Umbilical cord (tissue), 2 donors: ENCODE results near the gene PRR19. TPM values are rescaled to one million over a fixed set of nuclear protein-coding genes. Genes with fewer than 3 reads are reported as not detected.

Source experiments
- DNase-seq: peaks from one replicate; pipeline ENCODE4 v3.0.0-alpha.2; 2015; ENCODE audit warnings: low spot score
- total RNA-seq: library from RNA; depleted of rRNA; stranded (reverse); fragments of >200 nt; gene quantifications from one replicate; pipeline ENCODE4 v1.2.3, GENCODE V29; 2014; ENCODE audit warnings: low replicate concordance; ENCODE audit not compliant: insufficient read depth

PRR19 gene
- total RNA-seq, 1 donor from 2014 or later: not detected

- DNase-seq: no peak
Observed at GRCh38 chr19:42294471-42295137, 7.3 kb upstream of the PRR19 start.

- no peak for DNase-seq
Observed at GRCh38 chr19:42295342-42295741, 6.6 kb upstream of the PRR19 start.

DNA sequence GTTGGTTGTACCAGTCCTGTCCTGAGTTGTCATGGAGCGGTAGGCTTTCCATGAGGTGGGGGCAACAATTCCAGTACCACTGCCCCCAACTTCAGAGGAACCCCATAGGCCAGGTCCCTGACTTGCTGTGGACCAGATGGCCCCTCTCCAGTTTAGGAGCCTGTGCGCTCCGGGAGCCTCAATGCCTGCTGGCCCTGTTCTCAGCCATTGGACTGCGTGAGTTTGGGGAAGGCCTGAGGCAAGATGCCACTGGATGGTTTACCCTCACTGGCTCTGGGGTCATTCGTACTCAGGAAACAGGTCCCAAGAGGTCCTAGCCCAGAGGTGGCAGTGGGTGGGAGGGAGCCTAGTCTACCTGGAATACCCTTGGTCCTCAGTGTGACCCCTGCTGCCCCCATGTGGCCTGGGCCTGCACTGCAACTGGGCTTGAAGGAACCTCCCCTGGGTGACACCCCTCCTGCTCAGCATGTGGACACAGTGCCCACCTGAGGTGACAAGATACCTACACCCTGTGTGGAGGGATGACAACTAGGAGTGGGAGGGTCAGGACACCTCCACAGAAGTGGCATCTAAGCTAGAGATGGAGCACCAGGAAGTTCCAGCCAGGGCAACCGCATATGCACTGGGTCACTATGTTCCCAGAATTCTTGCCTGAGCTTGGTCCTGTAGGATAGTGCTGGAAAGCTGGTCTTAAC lies 6.0 kb upstream of the PRR19 start:
- peak; percentile 76 for DNase-seq

DNA sequence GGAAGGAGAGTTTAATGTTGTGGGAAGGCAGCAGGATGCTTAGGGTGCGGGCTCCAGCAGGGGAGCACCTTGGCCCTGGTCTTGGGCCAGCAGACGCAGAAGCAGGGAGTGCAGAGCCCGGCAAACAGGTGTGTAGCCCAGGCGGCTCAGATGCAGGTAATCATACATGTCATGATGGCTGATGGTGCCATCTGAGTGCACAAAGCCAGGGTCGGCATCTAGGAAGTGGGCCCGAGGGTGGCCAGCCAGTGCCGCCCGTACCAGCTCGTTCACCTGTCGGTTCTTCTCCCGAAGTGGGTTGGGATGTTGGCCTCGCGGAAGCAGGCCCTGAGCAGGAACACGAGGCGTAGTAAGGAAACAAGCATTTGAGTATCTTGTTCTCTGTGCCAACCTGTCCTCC lies 4.9 kb upstream of the PRR19 start:
- DNase-seq: no peak

- no peak for DNase-seq
Observed at GRCh38 chr19:42303101-42303464, 1.2 kb downstream of the PRR19 start.

GRCh38 chr19:42303876-42304275 lies 1.9 kb downstream of the PRR19 start:
- no peak for DNase-seq

- no peak for DNase-seq
Observed at GRCh38 chr19:42306646-42307045, 4.7 kb downstream of the PRR19 start.

- DNase-seq: no peak
Observed at GRCh38 chr19:42309686-42310085, 7.8 kb downstream of the PRR19 start.

DNA sequence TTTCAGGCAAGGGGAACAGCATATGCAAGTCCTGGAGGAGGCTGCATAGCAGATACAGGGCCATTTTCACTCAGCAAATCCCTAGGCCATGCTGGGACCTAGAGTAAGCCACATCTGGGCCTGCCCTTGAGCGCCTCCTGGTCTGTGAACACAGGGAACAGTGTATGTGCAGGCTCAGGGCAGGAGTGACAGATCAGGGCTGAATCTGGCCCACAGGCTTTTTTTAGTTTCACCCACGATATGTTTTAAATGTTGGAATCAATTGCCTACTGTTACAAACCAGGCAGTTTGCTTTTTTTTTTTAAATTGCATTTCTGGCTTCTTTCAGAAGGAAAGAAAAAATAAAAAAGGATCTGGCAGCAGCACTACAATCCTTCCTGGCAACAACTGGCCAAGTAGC lies 9.7 kb downstream of the PRR19 start:
- DNase-seq: no peak

GRCh38 chr19:42312370-42312769 lies 10.4 kb downstream of the PRR19 start:
- no peak for DNase-seq

- peak; percentile 45 for DNase-seq
Observed at GRCh38 chr19:42313096-42313839, 11.3 kb downstream of the PRR19 start, which contains the start of gene TMEM145. Gene TMEM145 (plus strand): TSS chr19:42313309. CDS start chr19:42313377, 68 bp downstream.

DNA sequence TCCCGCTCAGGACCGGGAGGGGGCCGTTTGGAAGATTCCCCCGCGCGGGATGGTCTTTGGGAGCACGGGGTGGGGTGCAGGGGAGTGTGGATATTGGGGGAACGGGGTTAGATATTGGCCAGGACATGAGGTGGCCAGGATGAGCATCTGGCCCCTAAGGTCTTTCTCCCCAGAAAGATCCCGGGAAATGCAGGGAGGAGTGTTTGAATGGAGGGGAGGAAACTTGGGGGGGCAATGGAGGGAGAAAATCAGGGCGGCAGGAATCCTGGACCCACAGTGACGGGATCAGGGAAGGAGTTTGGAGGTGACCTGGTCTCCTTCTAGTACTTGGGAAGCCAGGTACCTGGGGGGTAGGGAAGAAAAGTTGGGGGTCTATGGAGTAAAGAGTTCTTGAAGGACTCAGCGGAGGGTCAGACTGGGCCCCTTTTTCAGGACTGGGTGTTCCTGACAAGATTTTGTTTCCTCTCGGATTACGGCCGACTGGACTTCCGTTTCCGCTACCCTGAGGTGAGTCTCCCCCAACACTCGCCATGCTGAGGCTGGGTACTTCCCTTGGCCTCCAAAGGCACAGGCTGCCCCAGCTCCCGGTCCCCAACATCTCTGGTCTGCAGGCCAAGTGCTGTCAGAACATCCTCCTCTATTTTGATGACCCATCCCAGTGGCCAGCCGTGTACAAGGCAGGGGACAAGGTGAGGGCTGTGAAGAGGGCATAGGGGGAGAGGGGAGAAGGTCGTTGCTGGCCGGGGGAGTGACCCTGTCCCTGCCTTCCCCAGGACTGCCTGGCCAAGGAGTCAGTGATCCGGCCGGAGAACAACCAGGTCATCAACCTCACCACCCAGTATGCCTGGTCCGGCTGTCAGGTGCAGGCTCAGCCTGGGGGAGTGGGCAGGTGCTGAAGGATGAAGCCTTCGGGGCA lies 12.2 kb downstream of the PRR19 start:
- DNase-seq: no peak

DNA sequence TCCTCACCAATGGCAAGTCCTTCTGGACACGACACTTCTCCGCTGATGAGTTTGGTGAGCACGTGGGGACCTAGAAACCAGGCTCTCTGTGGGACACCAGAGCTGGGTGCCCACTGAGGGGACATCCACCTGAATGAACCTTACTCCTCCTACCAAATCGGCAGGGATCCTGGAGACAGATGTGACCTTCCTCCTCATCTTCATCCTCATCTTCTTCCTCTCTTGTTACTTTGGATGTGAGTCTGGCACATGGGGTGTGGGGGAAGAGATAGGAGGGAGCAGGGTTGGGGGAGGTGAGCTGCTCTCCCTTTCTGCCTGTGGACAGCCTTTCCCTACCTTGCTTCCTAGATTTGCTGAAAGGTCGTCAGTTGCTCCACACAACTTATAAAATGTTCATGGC lies 13.1 kb downstream of the PRR19 start:
- no peak for DNase-seq

DNA sequence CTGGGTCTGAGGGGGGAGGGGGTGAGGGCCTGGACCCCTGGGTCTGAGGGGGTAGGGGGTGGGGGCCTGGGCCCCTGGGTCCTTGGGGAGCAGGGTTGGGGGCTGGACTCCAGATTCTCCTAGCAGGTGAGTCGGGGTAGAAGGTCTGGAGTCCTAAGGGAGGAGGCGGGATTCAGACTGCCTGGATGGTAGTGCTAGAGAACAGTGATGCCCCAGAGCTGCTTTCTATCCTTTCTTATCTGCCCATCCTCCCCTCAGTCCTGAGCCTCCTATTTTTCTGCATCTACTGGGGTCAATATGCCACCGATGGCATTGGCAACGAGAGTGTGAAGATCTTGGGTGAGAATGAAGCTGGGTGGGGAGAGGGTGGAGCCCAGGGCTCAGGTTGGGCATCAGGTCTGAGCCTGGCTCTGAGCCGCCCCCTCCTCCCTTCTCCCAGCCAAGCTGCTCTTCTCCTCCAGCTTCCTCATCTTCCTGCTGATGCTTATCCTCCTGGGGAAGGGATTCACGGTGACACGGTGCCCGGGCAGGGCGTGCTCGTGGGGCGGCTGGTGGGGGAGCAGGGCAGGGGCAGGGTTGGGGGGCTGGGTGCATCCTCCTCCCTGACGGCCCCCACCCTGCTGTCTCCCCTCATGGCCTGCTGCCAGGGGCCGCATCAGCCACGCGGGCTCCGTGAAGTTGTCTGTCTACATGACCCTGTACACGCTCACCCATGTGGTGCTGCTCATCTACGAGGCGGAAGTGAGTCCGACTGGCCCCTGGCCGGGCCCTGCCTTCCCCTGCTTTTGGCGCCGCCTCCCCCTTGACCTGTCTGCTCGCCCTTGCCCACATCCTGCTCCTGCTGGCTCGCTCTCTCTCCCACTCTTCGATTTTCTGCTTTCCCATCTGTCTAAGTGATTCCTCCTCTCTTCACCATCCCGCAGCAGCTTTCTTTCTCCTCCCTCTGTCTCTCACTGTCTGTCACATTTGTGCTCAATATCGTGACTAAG lies 14.6 kb downstream of the PRR19 start:
- no peak for DNase-seq

- no peak for DNase-seq
Observed at GRCh38 chr19:42317535-42317934, 15.6 kb downstream of the PRR19 start.

GRCh38 chr19:42322305-42322704 lies 20.4 kb downstream of the PRR19 start:
- DNase-seq: no peak

GRCh38 chr19:42323473-42323851 lies 21.5 kb downstream of the PRR19 start:
- no peak for DNase-seq

DNA sequence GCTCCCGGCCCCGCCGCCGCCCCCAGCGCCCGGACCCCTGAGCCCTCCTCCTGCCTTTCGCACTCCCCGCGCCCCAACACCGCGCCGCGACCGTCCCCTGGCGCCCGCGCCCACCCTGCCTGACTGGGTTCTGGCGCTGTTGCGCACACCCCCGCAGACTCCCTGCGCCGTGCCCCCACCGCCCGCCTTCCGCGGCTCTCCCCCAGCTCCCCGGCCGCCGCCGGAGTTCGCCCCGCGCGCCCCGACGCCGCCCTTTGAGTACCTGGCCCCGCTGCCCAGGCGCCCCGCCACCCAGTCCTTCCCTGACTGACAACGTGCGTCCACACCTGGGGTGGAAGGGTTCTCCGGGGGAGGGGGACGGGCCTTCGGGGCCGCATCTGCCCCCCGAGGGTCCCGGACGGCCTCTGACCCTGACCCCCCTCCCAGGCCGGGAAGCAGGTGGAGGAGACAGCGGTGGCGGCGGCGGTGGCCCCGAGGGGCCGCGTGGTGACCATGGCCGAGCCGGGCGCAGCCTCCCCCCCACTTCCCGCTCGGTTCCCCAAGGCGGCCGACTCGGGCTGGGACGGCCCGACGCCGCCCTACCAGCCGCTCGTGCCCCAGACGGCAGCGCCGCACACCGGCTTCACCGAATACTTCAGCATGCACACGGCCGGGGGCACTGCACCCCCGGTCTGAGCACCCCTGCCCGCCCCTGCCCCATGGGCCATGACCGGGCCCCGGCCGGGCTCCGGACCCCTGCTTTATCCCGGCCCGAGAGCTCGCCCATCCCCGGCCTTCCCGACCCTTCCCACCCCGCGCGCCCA lies 22.1 kb downstream of the PRR19 start:
- DNase-seq: no peak

DNA sequence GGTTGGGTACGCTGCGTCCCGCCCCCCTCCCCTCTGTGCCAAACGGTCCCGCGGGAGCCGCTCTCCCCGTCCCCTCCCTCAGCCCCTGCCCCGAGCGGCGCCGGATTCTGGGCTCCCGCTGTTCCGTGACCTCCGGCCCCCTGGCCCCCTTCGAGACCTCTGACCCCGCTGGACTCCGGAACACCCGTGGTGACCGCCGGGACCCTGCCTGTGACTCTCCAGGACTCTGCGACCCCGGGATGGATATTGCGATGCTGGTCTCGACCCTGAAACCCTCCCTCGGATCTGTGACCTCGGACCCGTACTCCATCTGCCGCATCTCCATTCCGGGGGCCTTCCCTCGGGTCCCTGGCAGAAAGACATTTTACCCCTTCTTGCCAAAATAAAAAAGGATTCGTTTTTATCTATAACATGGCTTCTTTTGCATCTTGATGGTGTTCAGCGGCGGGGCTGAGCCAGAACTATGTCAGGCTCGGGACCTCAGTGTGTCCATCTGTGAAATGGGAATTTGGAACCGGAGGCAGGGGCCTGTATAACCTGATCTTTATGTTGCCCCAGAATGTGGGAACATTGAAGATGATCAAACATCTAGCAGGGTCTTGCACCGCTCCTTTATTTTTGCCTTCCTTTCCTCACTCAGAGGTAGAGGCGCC lies 22.8 kb downstream of the PRR19 start:
- no peak for DNase-seq
